Dermis microvascular lymphatic vessel endothelial cell (primary cell): ENCODE data around the gene BTG4. TPM values are rescaled to one million over a fixed set of nuclear protein-coding genes. Genes with fewer than 3 reads are reported as not detected.

ENCODE experiments used
- DNase-seq, 2 donors: peaks; one replicate each; pipeline versions ENCODE4 v3.0.0 to v3.0.0-alpha.2; 2010; ENCODE audit warnings: low read depth in 2 of 2
- total RNA-seq: library from RNA; depleted of rRNA; stranded (reverse); fragments of >200 nt; gene quantifications from 2 replicates; pipeline ENCODE4 v1.2.1, GENCODE V29; 2014

Gene BTG4
- total RNA-seq, 1 donor from 2014 or later: not detected

DNA sequence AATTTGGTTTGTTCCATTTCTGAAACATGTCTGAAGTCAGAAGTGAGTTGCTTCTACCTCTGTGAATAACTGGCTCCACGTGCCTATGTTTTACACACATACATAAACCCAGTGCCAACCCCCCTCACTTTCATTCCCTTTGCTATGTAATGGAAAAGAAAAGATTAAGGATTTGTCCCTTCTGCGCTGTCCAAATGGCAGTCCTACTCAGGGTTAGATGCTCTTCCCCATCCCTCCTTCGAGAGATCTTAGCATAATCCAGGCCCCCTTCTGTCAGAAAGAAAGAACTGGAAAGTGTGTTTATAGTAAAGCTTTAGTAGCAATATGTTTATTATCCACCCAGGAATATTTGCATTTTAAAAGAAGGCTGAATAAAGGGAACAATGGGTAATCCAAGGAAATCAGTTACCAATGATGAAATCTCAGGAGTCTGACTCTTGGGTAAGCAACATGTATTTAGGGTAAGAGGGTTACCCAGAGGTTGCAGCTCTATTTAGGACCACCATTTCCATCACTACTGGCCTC, 25.2 kb upstream of the BTG4 start:
- DNase-seq: no peak

DNA sequence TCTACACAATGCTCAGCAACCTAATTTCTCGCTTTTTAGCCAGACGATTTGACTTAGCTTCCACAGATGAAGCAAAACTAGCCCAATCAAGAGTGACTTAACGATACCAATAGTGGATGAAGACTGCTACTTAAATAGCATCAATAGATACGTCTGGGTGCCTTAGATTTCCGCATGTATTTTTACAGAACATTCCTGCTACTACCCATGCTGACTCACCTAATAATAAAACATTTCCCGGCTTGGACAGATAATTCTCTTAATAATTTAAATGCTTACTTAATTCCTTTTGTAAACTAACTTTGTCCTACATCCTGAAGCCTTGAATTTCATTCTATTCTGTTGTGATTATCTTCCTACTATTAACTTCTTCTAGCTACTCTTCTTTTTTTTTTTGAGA, 23.1 kb upstream of the BTG4 start:
- DNase-seq: no peak

GRCh38 chr11:111532365-111532709, 20.2 kb upstream of the BTG4 start:
- no peak for DNase-seq

DNA sequence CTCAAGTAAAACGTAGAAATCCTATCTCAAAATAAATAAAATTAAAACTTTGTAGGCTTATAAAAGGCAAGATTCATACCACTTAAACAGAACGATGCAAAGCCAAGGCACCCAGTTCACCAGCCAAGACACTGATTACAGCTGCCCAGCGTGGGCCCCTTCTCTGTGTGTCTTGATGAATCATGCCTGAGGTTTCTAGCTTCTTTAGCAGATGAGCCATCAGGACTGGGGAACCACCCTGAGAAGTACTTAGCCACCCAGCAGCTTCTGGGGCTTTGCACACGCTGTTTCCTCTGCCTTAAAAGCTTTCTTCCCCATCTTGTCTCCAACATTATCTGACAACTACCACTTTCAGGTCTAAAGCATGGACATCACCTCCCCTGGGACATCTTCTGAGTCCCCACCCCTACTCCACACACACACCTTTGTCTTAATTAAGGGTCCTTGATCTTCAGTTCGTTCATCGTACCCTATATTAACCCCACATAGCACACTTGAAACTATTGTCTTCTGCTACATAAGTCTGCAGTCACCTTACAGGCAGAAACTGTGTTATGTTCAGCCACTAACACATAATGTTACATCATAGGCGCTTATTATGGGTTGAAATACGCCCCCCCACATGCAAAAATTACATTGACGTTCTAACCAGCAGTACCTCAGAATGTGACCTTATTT, 19.6 kb upstream of the BTG4 start:
- no peak for DNase-seq

- DNase-seq: no peak
Observed at GRCh38 chr11:111531136-111531535, 18.9 kb upstream of the BTG4 start.

GRCh38 chr11:111530091-111530490, 17.9 kb upstream of the BTG4 start:
- DNase-seq: no peak

- no peak for DNase-seq
Observed at GRCh38 chr11:111528557-111528956, 16.4 kb upstream of the BTG4 start.

- DNase-seq: no peak
Observed at GRCh38 chr11:111527279-111527678, 15.1 kb upstream of the BTG4 start.

DNA sequence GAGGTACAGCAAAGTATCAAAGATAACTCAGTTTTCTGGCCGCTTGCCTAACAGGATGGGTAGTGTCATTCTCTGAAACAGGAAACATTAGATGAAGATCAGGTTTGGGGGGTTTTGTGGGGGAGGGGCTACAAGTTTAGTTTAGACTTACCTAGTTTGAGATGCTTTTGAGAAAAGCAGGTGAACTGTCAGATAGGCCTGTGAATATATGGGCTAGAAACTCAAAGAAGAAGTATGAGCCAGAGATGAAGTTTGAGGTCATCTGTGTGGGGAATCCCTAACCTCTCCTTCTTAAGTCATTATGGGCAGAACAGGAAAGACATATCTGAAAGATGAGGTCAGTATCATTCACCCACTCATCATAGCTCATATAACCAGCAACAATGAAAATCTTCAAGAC, 14.3 kb upstream of the BTG4 start:
- DNase-seq: no peak

- DNase-seq: no peak
Observed at GRCh38 chr11:111525456-111525855, 13.3 kb upstream of the BTG4 start.

DNA sequence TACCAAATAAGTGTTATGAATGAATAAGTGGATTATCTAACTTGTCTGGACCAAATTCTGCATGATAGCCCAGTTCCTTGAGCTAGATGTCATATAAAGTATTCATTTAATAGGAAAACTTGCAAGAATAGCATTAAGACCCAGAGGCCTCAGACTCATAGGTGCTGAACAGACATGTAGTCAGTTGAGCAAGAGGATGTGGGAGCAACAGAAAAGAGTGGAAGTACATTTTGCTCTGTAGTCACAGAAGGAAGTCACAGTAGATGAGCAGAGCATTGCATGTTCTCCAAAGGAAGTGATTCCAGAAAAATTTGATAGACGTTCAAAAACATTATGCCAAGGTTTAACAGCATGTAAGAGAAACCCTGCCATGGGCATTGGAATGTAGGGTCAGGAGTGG, 11.9 kb upstream of the BTG4 start:
- DNase-seq: no peak

GRCh38 chr11:111523343-111523742, 11.2 kb upstream of the BTG4 start:
- DNase-seq: no peak

DNA sequence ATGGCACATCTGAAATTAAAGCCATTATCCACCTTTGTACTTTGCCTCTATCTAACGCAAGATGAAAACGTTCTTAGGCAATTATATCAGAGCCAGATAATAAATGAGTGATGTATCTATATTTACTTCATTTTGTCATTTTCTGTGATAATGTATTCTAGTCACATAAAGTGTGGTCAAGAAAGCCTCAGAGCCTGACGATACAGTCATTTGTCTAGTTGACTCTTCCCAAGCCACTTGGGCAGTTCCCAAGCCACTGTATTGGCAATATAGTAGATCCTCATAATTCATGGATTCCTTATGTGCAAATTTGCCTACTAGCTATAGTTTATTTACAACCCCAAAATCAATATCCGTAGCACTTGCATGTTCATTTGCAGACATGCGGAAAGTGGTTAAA, 10.2 kb upstream of the BTG4 start:
- no peak for DNase-seq

GRCh38 chr11:111521135-111521534, 8.9 kb upstream of the BTG4 start:
- no peak for DNase-seq

DNA sequence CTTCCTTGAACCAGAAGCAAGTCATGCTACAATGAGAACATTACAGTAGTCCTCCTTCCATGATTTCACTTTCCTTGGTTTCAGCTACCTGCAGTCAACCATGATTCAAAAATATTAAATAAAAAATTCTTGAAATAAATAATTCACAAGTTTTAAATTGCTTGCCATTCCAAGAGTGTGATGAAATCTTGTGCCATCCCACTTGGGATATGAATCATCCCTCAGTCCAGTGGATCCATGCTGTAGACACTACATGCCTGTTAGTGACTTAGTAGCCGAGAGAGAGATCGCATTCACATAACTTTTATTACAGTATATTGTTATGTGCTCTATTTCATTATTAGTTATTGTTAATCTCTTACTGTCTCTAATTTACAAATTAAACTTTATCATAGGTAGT, 8.4 kb upstream of the BTG4 start:
- DNase-seq: no peak

GRCh38 chr11:111518668-111519067, 6.5 kb upstream of the BTG4 start:
- no peak for DNase-seq

DNA sequence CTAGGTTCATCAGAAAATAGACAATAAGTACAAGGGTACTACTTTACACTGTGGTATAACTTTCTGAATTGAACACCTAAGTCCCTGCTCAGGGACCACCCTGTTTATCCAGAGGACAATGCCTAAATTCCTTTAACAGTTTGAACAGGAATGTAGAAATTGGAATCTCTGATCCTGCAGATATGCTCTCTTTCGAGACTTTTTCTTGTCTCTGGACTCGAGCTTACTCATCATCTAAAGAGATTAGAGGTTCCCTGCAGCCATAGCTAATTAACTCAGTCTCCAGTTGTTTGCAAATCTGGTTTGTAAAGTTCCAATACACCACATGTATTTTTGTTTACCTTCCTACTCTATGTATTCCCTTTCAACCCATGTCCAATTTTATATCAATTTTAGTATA, 3.4 kb upstream of the BTG4 start:
- DNase-seq: no peak

DNA sequence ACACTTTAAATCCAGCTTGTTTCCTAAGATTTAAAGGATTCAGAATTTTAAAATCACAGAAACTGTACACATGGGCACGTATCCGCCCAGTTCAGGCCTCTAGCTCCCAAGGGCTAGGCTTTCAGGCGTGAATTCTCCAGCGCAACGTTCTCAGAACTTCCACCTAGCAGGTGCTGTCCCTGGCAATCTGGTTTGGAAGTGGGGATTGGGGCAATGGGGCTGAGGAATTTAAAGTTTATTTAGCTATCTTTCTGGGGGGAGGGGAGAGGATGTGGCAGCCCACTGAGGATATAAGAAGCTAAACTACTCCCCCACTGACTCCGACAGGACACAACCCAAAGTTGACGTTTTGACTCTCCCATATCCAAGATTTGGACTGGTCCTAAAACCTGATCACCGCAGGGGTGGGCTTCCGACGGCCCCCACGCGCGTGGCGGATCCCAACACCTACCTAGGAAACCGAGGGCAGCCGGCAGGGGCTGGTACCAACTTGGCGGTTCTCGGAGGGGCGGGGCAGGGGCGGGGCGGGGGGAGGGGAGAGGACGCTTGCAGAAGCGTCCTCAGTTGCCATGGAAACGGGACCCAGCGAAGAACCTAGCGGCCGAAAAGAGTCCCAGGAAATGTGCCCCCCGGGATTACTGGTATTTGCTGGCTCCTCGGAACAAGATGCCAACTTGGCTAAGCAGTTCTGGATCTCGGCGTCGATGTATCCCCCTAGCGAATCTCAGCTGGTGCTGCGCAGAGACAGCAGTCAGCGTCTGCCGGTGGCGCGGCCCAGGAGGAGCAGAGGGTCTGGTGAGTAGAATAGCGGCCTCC, 2.2 kb upstream of the BTG4 start, which contains the start of gene HOATZ:
Gene HOATZ (plus strand): TSS at position 563 of the 816 bp plus-strand sequence. CDS start 7 bp downstream, at position 570.
- no peak for DNase-seq

DNA sequence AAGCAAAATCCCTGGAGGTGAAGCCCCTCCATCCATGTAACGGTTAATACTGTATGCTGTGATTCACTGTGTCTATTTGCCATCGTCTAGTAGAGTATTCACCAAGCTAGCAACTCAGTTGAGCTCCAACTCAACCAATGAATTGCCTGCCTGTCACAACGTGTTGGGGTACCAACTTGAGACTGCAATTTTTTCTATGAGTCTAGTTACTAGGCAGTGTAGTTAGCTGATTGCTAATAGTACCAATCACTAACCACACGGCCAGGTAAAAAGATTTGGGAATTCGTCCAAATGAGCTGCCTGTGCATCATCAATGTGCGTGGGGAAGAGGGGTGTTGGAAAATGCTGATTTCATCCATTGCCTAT, 1.0 kb upstream of the BTG4 start:
- DNase-seq: no peak

GRCh38 chr11:111510311-111510710, 1.9 kb downstream of the BTG4 start:
- no peak for DNase-seq

DNA sequence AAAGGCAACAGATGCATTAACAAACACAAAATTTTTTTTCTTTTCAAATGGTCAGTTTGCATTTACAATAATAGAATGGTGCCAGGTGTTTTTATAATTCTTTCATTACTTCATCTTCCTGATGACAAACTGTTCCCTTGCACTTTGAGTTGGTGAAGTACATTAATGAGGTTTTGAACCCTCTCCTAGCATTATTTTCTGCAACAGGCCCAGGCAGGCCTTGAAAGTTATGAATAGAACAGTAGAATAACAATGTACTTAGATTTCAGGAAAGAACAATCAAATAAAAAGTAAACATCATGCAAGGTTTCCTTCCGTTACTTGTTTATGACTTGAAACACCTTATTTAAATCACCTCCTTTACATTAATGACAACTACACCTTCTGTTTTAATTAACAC, 9.6 kb downstream of the BTG4 start:
- DNase-seq: no peak

DNA sequence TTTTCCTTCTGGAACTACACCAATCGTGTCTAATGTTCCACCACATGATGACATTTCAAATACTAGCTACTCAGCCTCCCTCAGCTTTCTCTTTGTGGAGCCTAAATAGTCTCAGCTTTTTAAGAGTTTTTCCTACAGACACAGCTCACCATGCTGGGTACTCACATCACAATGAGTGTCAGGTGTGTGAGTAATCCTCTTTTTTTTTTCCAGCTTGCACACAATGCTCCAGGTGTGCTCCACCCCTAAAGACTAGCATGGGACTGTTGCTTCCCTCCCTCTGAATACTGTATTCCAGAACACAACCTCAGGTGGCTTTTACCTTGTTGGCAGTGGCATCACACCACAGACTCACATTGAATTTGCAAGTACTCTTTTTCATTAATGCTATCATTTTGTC, 11.7 kb downstream of the BTG4 start:
- DNase-seq: no peak

DNA sequence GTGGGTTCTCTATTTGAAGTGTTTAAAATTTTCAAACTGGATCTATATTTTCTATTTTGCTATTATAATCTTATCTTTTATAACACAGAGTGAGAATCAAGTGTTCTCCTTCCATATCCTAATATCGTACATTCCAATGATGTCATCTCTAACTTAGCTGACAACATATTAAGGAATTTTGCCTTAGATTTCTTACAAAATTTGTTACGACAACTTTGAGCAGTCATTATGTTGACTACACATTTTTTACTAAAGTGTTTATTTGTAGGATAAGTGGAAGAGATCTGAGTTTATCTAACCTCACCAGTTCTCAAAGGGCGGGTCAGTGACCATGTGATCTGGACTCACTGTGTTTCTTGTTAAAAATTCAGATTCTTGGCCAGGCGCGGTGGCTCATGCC, 12.7 kb downstream of the BTG4 start:
- no peak for DNase-seq
